ENCODE measurements around the gene NIPAL4. TPM values are rescaled to one million over a fixed set of nuclear protein-coding genes. Genes with fewer than 3 reads are reported as not detected.

Gene NIPAL4
- total RNA-seq, 1 experiment from 2014 or later, result not detected

GRCh38 chr5:157463621-157464518 is 3.9 kb downstream of the NIPAL4 start:
- Histone ChIP-seq H3K56ac (ENCODE audit: insufficient read length, low read depth, low read length) (no peak overlapping the region), H2BK20ac (ENCODE audit: low read depth, low read length, poor library complexity, severe bottlenecking) (no peak overlapping the region), H3K4me2 (ENCODE audit: insufficient read depth, insufficient read length, low read length) (peak overlapping the region; percentile 31), H3K9me3 (ENCODE audit: control insufficient read depth, low read depth, low read length) (no peaks in the 10 kb centered on the region), H3K9ac (ENCODE audit: extremely low read depth, insufficient read length, low read length) (no peak overlapping the region), H3K4me1 (ENCODE audit: insufficient read depth, low read length) (peaks cover 5% of the 10 kb centered on the region), H2BK15ac (ENCODE audit: low read depth, low read length) (no peak overlapping the region), H3K79me2 (ENCODE audit: insufficient read depth, low read length) (no peaks in the 10 kb centered on the region), H3T11ph (ENCODE audit: low read length) (no peak overlapping the region), H2BK12ac (ENCODE audit: insufficient read length, low read depth, low read length) (no peak overlapping the region), H2AFZ (ENCODE audit: low read length) (no peak overlapping the region), H4K8ac (replicated peaks; ENCODE audit: insufficient read length, low read depth, low read length) (no peak overlapping the region), H3K23me2 (ENCODE audit: insufficient read length, low read depth, low read length, poor library complexity, severe bottlenecking) (peaks cover 3% of the 10 kb centered on the region), H3K27ac (ENCODE audit: insufficient read length, low read depth, low read length) (no peak overlapping the region), H2BK120ac (ENCODE audit: low read depth, low read length, poor library complexity, severe bottlenecking) (no peak overlapping the region), H3K27me3 (ENCODE audit: insufficient read depth, low read length) (peaks cover 16% of the 10 kb centered on the region), H4K5ac (ENCODE audit: insufficient read length, low read depth, low read length) (no peak overlapping the region), H2BK5ac (ENCODE audit: insufficient read length, low read length) (no peak overlapping the region), H3K23ac (ENCODE audit: insufficient read length, low read depth, low read length) (no peak overlapping the region), H3K4ac (ENCODE audit: low read depth, low read length) (no peak overlapping the region), H4K91ac (ENCODE audit: insufficient read length, low read depth, low read length) (no peak overlapping the region), H4K20me1 (ENCODE audit: control insufficient read depth, insufficient read depth, insufficient read length) (no peaks in the 10 kb centered on the region), H2AK5ac (ENCODE audit: insufficient read length, low read length) (no peak overlapping the region), H3K18ac (ENCODE audit: insufficient read length, low read depth, low read length) (no peak overlapping the region), H3K79me1 (ENCODE audit: insufficient read depth, low read depth, low read length, poor library complexity, severe bottlenecking) (no peaks in the 10 kb centered on the region), H3K14ac (ENCODE audit: insufficient read depth, low read length) (no peak overlapping the region)
- WGBS (ENCODE audit: extremely low coverage, insufficient read length, low lambda C conversion rate), result no CpG with 5 or more reads among the region's 9 CpGs
- Mint-ChIP-seq H3K9me3 (no peaks in the 10 kb centered on the region), H3K27me3 (ENCODE audit: low read depth) (peaks cover 53% of the 10 kb centered on the region), H3K4me1 (peaks cover 18 to 22% of the 10 kb centered on the region in 2 experiments), H3K4me3 (no peak overlapping the region), H3K36me3 (ENCODE audit: insufficient read depth in 1 of 3, low read depth in 3 of 3) (no peaks in the 10 kb centered on the region), H3K27ac (no peak overlapping the region; a peak in 1 of 7 replicates)
- no peak for DNase-seq
- no peak for TF ChIP-seq CTCF (conservative IDR thresholded peaks at IDR 0.05)
